ENCODE results near the gene DDX60. TPM values are rescaled to one million over a fixed set of nuclear protein-coding genes. Genes with fewer than 3 reads are reported as not detected.

The DDX60 gene
- total and polyA plus RNA-seq, 2 experiments from 2014 or later: 2.4 to 8.4 TPM

DNA sequence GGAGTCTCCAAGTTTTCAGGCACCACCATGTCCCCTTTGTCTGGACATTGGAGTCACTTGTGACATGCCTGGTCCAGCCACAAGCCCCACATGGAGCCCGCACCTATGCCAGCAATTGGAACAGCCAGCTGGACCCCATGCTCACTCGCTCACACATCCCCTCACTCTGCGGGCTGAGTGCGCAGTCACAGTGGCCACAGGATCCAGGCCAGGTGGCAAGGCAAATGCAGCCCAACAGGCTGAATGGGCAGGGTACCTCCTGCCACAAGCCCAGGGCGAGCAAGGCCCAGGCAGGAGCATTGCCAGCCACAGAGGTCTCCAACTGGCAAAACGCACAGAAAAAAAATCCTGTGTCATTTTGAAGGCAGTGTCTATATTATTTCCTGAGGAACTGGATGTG, 144.2 kb downstream of the DDX60 start:
- TF ChIP-seq EZH2phosphoT487 (IDR thresholded peaks at IDR 0.05; ENCODE audit: low read depth, severe bottlenecking, unreplicated experiment) (no peak), EZH2 (IDR thresholded peaks at IDR 0.05; ENCODE audit: borderline replicate concordance) (no peak)
- TF ChIP-seq, protein P1, sequence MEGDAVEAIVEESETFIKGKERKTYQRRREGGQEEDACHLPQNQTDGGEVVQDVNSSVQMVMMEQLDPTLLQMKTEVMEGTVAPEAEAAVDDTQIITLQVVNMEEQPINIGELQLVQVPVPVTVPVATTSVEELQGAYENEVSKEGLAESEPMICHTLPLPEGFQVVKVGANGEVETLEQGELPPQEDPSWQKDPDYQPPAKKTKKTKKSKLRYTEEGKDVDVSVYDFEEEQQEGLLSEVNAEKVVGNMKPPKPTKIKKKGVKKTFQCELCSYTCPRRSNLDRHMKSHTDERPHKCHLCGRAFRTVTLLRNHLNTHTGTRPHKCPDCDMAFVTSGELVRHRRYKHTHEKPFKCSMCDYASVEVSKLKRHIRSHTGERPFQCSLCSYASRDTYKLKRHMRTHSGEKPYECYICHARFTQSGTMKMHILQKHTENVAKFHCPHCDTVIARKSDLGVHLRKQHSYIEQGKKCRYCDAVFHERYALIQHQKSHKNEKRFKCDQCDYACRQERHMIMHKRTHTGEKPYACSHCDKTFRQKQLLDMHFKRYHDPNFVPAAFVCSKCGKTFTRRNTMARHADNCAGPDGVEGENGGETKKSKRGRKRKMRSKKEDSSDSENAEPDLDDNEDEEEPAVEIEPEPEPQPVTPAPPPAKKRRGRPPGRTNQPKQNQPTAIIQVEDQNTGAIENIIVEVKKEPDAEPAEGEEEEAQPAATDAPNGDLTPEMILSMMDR (IDR thresholded peaks at IDR 0.05; ENCODE audit: poor library complexity): no peak
- H3K4me1 ChIP-seq (ENCODE audit: insufficient read depth): no peaks in the 10 kb centered on the region
- H2AFZ ChIP-seq: no peak overlapping the region
- no peaks in the 10 kb centered on the region for H4K20me1 ChIP-seq (ENCODE audit: insufficient read depth, poor library complexity, severe bottlenecking)
- H3K4me3 ChIP-seq: no peak overlapping the region
- no peak overlapping the region for H3K27ac ChIP-seq
- no peaks in the 10 kb centered on the region for H3K27me3 ChIP-seq
- no peaks in the 10 kb centered on the region for H3K9me3 ChIP-seq (ENCODE audit: low read depth)
- H3K4me2 ChIP-seq: no peak overlapping the region
- no peak for DNase-seq (ENCODE audit: low spot score)
- no peaks in the 10 kb centered on the region for H3K79me2 ChIP-seq
- 93% methylated on average over 6 of the region's 6 CpGs for WGBS (ENCODE audit: low lambda C conversion rate, missing lambda C conversion rate)
- H3K9me2 ChIP-seq (replicated peaks; ENCODE audit: insufficient read depth): no peaks in the 10 kb centered on the region
- no peaks in the 10 kb centered on the region for H3K36me3 ChIP-seq (replicated peaks; ENCODE audit: insufficient read depth, low read depth)

DNA sequence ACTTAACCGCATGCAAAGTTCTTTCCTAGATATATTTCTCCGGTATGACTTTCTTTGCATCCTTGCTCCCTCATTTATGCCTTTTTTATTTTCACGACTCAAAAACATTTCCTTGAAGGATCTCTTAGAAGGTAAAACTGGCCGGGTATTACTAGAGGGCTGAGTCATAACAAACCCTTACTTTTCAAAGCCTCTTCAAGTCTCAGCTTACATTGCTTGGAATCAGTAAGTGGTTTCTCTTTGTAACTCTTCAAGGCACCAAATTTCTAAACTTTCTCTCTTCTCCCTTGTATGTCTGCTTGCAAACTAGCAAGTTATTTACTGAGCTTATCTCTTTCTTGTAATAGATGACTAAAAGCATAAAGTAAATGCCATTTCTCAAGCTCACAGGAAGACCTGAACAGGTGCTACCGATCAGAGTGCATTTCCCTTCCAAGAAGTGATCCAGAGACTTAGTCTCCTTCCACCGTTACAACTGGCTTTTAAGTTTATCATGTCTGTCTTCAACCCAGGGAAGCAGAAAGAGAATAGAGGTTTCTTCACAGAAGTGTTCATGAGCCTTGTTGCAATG, 150.8 kb downstream of the DDX60 start:
- Histone ChIP-seq H3K9me3 (ENCODE audit: low read depth) (no peaks in the 10 kb centered on the region), H3K79me2 (no peaks in the 10 kb centered on the region), H3K4me2 (peak overlapping the region; percentile 33), H3K27me3 (no peaks in the 10 kb centered on the region), H3K4me1 (ENCODE audit: insufficient read depth) (peaks cover 16% of the 10 kb centered on the region), H3K4me3 (no peak overlapping the region), H4K20me1 (ENCODE audit: insufficient read depth, poor library complexity, severe bottlenecking) (no peaks in the 10 kb centered on the region), H3K27ac (no peak overlapping the region), H3K9me2 (replicated peaks; ENCODE audit: insufficient read depth) (no peaks in the 10 kb centered on the region), H3K36me3 (replicated peaks; ENCODE audit: insufficient read depth, low read depth) (no peaks in the 10 kb centered on the region), H2AFZ (peak overlapping the region; percentile 1)
- TF ChIP-seq, protein P1 (IDR thresholded peaks at IDR 0.05; ENCODE audit: poor library complexity): no peak
- TF ChIP-seq EZH2phosphoT487 (IDR thresholded peaks at IDR 0.05; ENCODE audit: low read depth, severe bottlenecking, unreplicated experiment): no peak
- TF ChIP-seq EZH2 (IDR thresholded peaks at IDR 0.05; ENCODE audit: borderline replicate concordance): no peak
- peak; percentile 18 for DNase-seq (ENCODE audit: low spot score)
- 39% methylated on average over 6 of the region's 6 CpGs for WGBS (ENCODE audit: low lambda C conversion rate, missing lambda C conversion rate)

Other genes with a start within 250 kb of the DDX60 start
- gene ANXA10, start 226.2 kb downstream of the DDX60 start, total RNA-seq: 27.4 and 33.4 TPM in 2 replicates
- 14.7 and 18.5 TPM in 2 replicates for gene ANXA10, start 226.2 kb downstream of the DDX60 start, polyA plus RNA-seq
- gene DDX60L, start 161.7 kb upstream of the DDX60 start, total RNA-seq: 11.3 and 23.1 TPM in 2 replicates
- gene DDX60L, start 161.7 kb upstream of the DDX60 start, polyA plus RNA-seq: 4.8 and 6.8 TPM in 2 replicates
- 68.9 and 85.2 TPM in 2 replicates for gene PALLD, start 178.3 kb upstream of the DDX60 start, total RNA-seq
- gene PALLD, start 178.3 kb upstream of the DDX60 start, polyA plus RNA-seq: 65.0 and 82.7 TPM in 2 replicates

Data from hepatocyte (in vitro differentiated cells).